NT2/D1 (cell line): Measurements from ENCODE around the gene TFCP2L1.

Experiments
- DNase-seq: peaks from one replicate; pipeline ENCODE4 v3.0.0-alpha.2; 2011; ENCODE audit warnings: low read depth, low spot score
- H3K27me3 ChIP-seq: 2 replicates; pipeline ENCODE4 v1.6.0; 2011; ENCODE audit warnings: mild to moderate bottlenecking; ENCODE audit not compliant: insufficient read length, insufficient read depth
- H3K36me3 ChIP-seq: 2 replicates; pipeline ENCODE4 v1.6.1; 2011; ENCODE audit warnings: mild to moderate bottlenecking, low read length, mixed read lengths; ENCODE audit not compliant: insufficient read depth, insufficient read length
- H3K4me1 ChIP-seq: 2 replicates; pipeline ENCODE4 v1.5.1; 2011; ENCODE audit not compliant: insufficient read depth, insufficient read length
- H3K4me3 ChIP-seq: 2 replicates; pipeline ENCODE4 v1.5.1; 2011; ENCODE audit warnings: low read depth; ENCODE audit not compliant: insufficient read length
- H3K9ac ChIP-seq: 2 replicates; pipeline ENCODE4 v1.6.0; 2011; ENCODE audit warnings: low read depth; ENCODE audit not compliant: insufficient read length
- H3K9me3 ChIP-seq: 2 replicates; pipeline ENCODE4 v1.5.1; 2011; ENCODE audit warnings: mild to moderate bottlenecking, low read length; ENCODE audit not compliant: insufficient read depth
- SUZ12 ChIP-seq: IDR thresholded peaks from 2 replicates; pipeline ENCODE4 v1.6.1; 2011; ENCODE audit not compliant: insufficient read length, insufficient read depth; ENCODE audit errors: extremely low read depth
- YY1 ChIP-seq: IDR thresholded peaks from 2 replicates; pipeline ENCODE4 v1.6.1; 2011; ENCODE audit not compliant: insufficient read length, insufficient read depth
- ZNF274 ChIP-seq: IDR thresholded peaks from 2 replicates; pipeline ENCODE4 v1.6.1; 2011; ENCODE audit warnings: mild to moderate bottlenecking, low read depth, low read length

The TFCP2L1 gene

GRCh38 chr2:121189661-121190381 lies 95.2 kb downstream of the TFCP2L1 start:
- DNase-seq, result no peak
- H3K4me1 ChIP-seq, result peaks cover 13% of the 10 kb centered on the region

GRCh38 chr2:121189011-121189410 lies 96.0 kb downstream of the TFCP2L1 start:
- no peaks in the 10 kb centered on the region for H3K9me3 ChIP-seq
- H3K4me3 ChIP-seq, result no peak overlapping the region
- H3K4me1 ChIP-seq, result peaks cover 10% of the 10 kb centered on the region
- H3K36me3 ChIP-seq, result no peaks in the 10 kb centered on the region
- H3K27me3 ChIP-seq, result no peaks in the 10 kb centered on the region
- no peak overlapping the region for H3K9ac ChIP-seq
- no peak for DNase-seq
- TF ChIP-seq SUZ12 (no peak), ZNF274 (no peak), YY1 (no peak)

More at GRCh38 chr2:121189661-121190381, 95.2 kb downstream of the TFCP2L1 start:
- no peaks in the 10 kb centered on the region for H3K36me3 ChIP-seq
- H3K9me3 ChIP-seq, result no peaks in the 10 kb centered on the region
- H3K4me3 ChIP-seq, result no peak overlapping the region
- TF ChIP-seq ZNF274, result no peak
- TF ChIP-seq YY1, result no peak
- TF ChIP-seq SUZ12, result no peak
- H3K9ac ChIP-seq, result no peak overlapping the region
- no peaks in the 10 kb centered on the region for H3K27me3 ChIP-seq

- no peak for DNase-seq
- no peaks in the 10 kb centered on the region for H3K27me3 ChIP-seq
- H3K9me3 ChIP-seq, result no peaks in the 10 kb centered on the region
- no peaks in the 10 kb centered on the region for H3K36me3 ChIP-seq
- TF ChIP-seq ZNF274, result no peak
- no peak for TF ChIP-seq SUZ12
- TF ChIP-seq YY1, result no peak
- no peak overlapping the region for H3K9ac ChIP-seq
- H3K4me1 ChIP-seq, result peaks cover 10% of the 10 kb centered on the region
- H3K4me3 ChIP-seq, result no peak overlapping the region
Observed at GRCh38 chr2:121187982-121188411, 97.0 kb downstream of the TFCP2L1 start.

- TF ChIP-seq YY1, result no peak
- no peak for TF ChIP-seq ZNF274
- no peak for TF ChIP-seq SUZ12
- Histone ChIP-seq H3K9ac (no peak overlapping the region), H3K9me3 (no peaks in the 10 kb centered on the region), H3K36me3 (no peaks in the 10 kb centered on the region), H3K27me3 (no peaks in the 10 kb centered on the region), H3K4me3 (no peak overlapping the region), H3K4me1 (peaks cover 10% of the 10 kb centered on the region)
- DNase-seq, result no peak
Observed at GRCh38 chr2:121187351-121187981, 97.5 kb downstream of the TFCP2L1 start.

GRCh38 chr2:121186261-121186660 lies 98.7 kb downstream of the TFCP2L1 start:
- Histone ChIP-seq H3K4me1 (peaks cover 10% of the 10 kb centered on the region), H3K9me3 (no peaks in the 10 kb centered on the region), H3K27me3 (no peaks in the 10 kb centered on the region), H3K36me3 (no peaks in the 10 kb centered on the region), H3K9ac (no peak overlapping the region), H3K4me3 (no peak overlapping the region)
- DNase-seq, result no peak
- no peak for TF ChIP-seq SUZ12
- no peak for TF ChIP-seq YY1
- TF ChIP-seq ZNF274, result no peak

- Histone ChIP-seq H3K36me3 (no peaks in the 10 kb centered on the region), H3K9ac (no peak overlapping the region), H3K9me3 (no peaks in the 10 kb centered on the region), H3K4me1 (peaks cover 10% of the 10 kb centered on the region), H3K27me3 (no peaks in the 10 kb centered on the region), H3K4me3 (no peak overlapping the region)
- DNase-seq, result no peak
- TF ChIP-seq YY1, result no peak
- no peak for TF ChIP-seq ZNF274
- no peak for TF ChIP-seq SUZ12
Observed at GRCh38 chr2:121185571-121186074, 99.4 kb downstream of the TFCP2L1 start.

- H3K27me3 ChIP-seq, result no peaks in the 10 kb centered on the region
Observed at GRCh38 chr2:121185111-121185510, 99.9 kb downstream of the TFCP2L1 start.

More at GRCh38 chr2:121185111-121185510, 99.9 kb downstream of the TFCP2L1 start:
- Histone ChIP-seq H3K4me1 (peaks cover 10% of the 10 kb centered on the region), H3K4me3 (no peak overlapping the region), H3K9ac (no peak overlapping the region), H3K36me3 (no peaks in the 10 kb centered on the region), H3K9me3 (no peaks in the 10 kb centered on the region)
- DNase-seq, result no peak
- TF ChIP-seq SUZ12, result no peak
- no peak for TF ChIP-seq YY1
- TF ChIP-seq ZNF274, result no peak
